EL (cell line): Measurements from ENCODE around the gene POU6F2.
"Not testable (repeated sequence)": the region's sequence is repeated elsewhere in the genome, so short reads cannot be mapped to it uniquely, and the experiment has no call there.

Experiments
- DNase-seq: peaks from one replicate; pipeline ENCODE4 v3.0.0-alpha.2; 2016

POU6F2 gene

GRCh38 chr7:39002755-39003154 is 25.0 kb downstream of the POU6F2 start:
- DNase-seq, result no peak

- DNase-seq, result no peak
Measured at GRCh38 chr7:39005036-39005435, 27.3 kb downstream of the POU6F2 start.

GRCh38 chr7:39005461-39005860 is 27.8 kb downstream of the POU6F2 start:
- no peak for DNase-seq

- DNase-seq, result not testable (repeated sequence)
Measured at GRCh38 chr7:39013049-39013939, 35.6 kb downstream of the POU6F2 start.

GRCh38 chr7:39016609-39017008 is 38.9 kb downstream of the POU6F2 start:
- DNase-seq, result no peak

GRCh38 chr7:39017369-39017915 is 39.7 kb downstream of the POU6F2 start:
- DNase-seq, result no peak

GRCh38 chr7:39022796-39023195 is 45.1 kb downstream of the POU6F2 start:
- no peak for DNase-seq

- no peak for DNase-seq
Measured at GRCh38 chr7:39027491-39027890, 49.8 kb downstream of the POU6F2 start.

- no peak for DNase-seq
Measured at GRCh38 chr7:39033885-39034624, 56.3 kb downstream of the POU6F2 start.

GRCh38 chr7:39035156-39035555 is 57.4 kb downstream of the POU6F2 start:
- no peak for DNase-seq

GRCh38 chr7:39035903-39036302 is 58.2 kb downstream of the POU6F2 start:
- no peak for DNase-seq

- DNase-seq, result no peak
Measured at GRCh38 chr7:39042670-39043069, 65.0 kb downstream of the POU6F2 start.

- no peak for DNase-seq
Measured at GRCh38 chr7:39043531-39043930, 65.8 kb downstream of the POU6F2 start.

- DNase-seq, result no peak
Measured at GRCh38 chr7:39044489-39044888, 66.8 kb downstream of the POU6F2 start.

- no peak for DNase-seq
Measured at GRCh38 chr7:39045231-39045630, 67.5 kb downstream of the POU6F2 start.

- DNase-seq, result no peak
Measured at GRCh38 chr7:39051279-39051678, 73.6 kb downstream of the POU6F2 start.

GRCh38 chr7:39051707-39052106 is 74.0 kb downstream of the POU6F2 start:
- no peak for DNase-seq

- DNase-seq, result no peak
Measured at GRCh38 chr7:39054731-39055130, 77.0 kb downstream of the POU6F2 start.

- no peak for DNase-seq
Measured at GRCh38 chr7:39056153-39056552, 78.4 kb downstream of the POU6F2 start.

- DNase-seq, result no peak
Measured at GRCh38 chr7:39062811-39063210, 85.1 kb downstream of the POU6F2 start.

GRCh38 chr7:39069031-39069430 is 91.3 kb downstream of the POU6F2 start:
- no peak for DNase-seq

- DNase-seq, result no peak
Measured at GRCh38 chr7:39069896-39070881, 92.5 kb downstream of the POU6F2 start.

GRCh38 chr7:39071116-39071515 is 93.4 kb downstream of the POU6F2 start:
- DNase-seq, result no peak
